Peyer's patch (tissue), 4 donors: ENCODE data around the gene ADM. TPM values are rescaled to one million over a fixed set of nuclear protein-coding genes. Genes with fewer than 3 reads are reported as not detected.

ENCODE experiments used
- DNase-seq, 3 donors: peaks; one replicate each; pipeline ENCODE4 v3.0.0-alpha.2; 2017 to 2019
- H3K27ac ChIP-seq, 4 donors: fragments of 200-600 bp; sonication (generic); one replicate each; pipeline ENCODE4 v1.5.1; 2016 to 2019
- H3K27me3 ChIP-seq, 2 donors: fragments of 200-600 bp; sonication (generic); one replicate each; pipeline ENCODE4 v1.5.1; 2019
- H3K36me3 ChIP-seq, 3 donors: fragments of 200-600 bp; sonication (generic); one replicate each; pipeline ENCODE4 v1.5.1; 2016 to 2019
- H3K4me1 ChIP-seq, 4 donors: fragments of 200-600 bp; sonication (generic); one replicate each; pipeline ENCODE4 v1.5.1; 2016 to 2019
- H3K4me3 ChIP-seq, 4 donors: fragments of 200-600 bp; sonication (generic); 1 replicate in 3 of 4; 2 replicates in 1 of 4; pipeline ENCODE4 v1.5.1; 2016 to 2019; ENCODE audit warnings: mild to moderate bottlenecking in 1 of 4
- H3K9me3 ChIP-seq, 4 donors: fragments of 200-600 bp; sonication (generic); one replicate each; pipeline ENCODE4 v1.5.1; 2016 to 2019; ENCODE audit warnings: mild to moderate bottlenecking in 1 of 4
- POLR2A ChIP-seq, 2 donors: fragments of 450-650 bp; IDR thresholded peaks; one replicate each; pipeline ENCODE4 v1.5.1; 2017; ENCODE audit warnings: antibody characterized with exemption in 2 of 2, mild to moderate bottlenecking in 2 of 2, moderate library complexity in 2 of 2
- total RNA-seq, 4 donors: library from RNA; depleted of rRNA; stranded (reverse); fragments of >200 nt; gene quantifications; one replicate each; pipeline ENCODE4 v1.1.0, GENCODE V29; 2016
- TF ChIP-seq, protein P1 (sequence below), 6 experiments: fragments of 450-650 bp in 4 of 6; fragments of 200-600 bp in 2 of 6; sonication (generic) in 1 of 6; IDR thresholded peaks; one replicate each; pipeline ENCODE4 v1.5.1; 2017 to 2019; ENCODE audit warnings: antibody characterized with exemption in 6 of 6, mild to moderate bottlenecking in 3 of 6, moderate library complexity in 1 of 6

Gene ADM
- total RNA-seq, 4 donors from 2014 or later = 75.5 to 323 (median 106) TPM

DNA sequence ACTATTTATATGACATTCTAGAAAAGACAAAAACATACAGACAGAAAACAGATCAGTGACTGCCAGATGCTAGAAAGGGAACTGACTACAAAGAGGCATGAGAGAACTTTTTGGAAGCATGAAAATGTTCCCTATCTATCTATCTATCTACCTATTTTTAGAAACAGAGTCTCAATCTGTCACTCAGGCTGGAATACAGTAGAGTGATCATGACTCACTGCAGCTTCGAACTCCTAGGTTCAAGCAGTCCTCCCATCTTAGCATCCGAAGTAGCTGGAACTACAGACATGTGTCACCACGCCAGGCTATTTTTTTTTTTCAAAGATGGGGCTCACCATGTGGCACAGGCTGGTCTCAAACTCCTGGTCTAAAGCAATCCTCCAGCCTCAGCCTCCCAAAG lies 17.7 kb upstream of the ADM start:
- H3K4me3 ChIP-seq = no peak overlapping the region
- H3K4me1 ChIP-seq = peaks cover 0 to 13% (median 0%) of the 10 kb centered on the region in 4 donors
- no peak for DNase-seq
- H3K27me3 ChIP-seq = no peaks in the 10 kb centered on the region
- TF ChIP-seq POLR2A (IDR thresholded peaks at IDR 0.05) = no peak
- TF ChIP-seq, protein P1, sequence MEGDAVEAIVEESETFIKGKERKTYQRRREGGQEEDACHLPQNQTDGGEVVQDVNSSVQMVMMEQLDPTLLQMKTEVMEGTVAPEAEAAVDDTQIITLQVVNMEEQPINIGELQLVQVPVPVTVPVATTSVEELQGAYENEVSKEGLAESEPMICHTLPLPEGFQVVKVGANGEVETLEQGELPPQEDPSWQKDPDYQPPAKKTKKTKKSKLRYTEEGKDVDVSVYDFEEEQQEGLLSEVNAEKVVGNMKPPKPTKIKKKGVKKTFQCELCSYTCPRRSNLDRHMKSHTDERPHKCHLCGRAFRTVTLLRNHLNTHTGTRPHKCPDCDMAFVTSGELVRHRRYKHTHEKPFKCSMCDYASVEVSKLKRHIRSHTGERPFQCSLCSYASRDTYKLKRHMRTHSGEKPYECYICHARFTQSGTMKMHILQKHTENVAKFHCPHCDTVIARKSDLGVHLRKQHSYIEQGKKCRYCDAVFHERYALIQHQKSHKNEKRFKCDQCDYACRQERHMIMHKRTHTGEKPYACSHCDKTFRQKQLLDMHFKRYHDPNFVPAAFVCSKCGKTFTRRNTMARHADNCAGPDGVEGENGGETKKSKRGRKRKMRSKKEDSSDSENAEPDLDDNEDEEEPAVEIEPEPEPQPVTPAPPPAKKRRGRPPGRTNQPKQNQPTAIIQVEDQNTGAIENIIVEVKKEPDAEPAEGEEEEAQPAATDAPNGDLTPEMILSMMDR (IDR thresholded peaks at IDR 0.05) = no peak
- no peaks in the 10 kb centered on the region for H3K9me3 ChIP-seq
- H3K36me3 ChIP-seq = no peaks in the 10 kb centered on the region
- no peak overlapping the region for H3K27ac ChIP-seq

GRCh38 chr11:10287766-10288715 lies 16.8 kb upstream of the ADM start:
- DNase-seq = no peak
- TF ChIP-seq POLR2A (IDR thresholded peaks at IDR 0.05) = no peak
- TF ChIP-seq, protein P1 (IDR thresholded peaks at IDR 0.05) = no peak
- no peaks in the 10 kb centered on the region for H3K9me3 ChIP-seq
- no peak overlapping the region for H3K27ac ChIP-seq
- H3K36me3 ChIP-seq = no peaks in the 10 kb centered on the region
- no peaks in the 10 kb centered on the region for H3K27me3 ChIP-seq
- no peak overlapping the region for H3K4me3 ChIP-seq
- peaks cover 0 to 22% (median 0%) of the 10 kb centered on the region in 4 donors for H3K4me1 ChIP-seq

DNA sequence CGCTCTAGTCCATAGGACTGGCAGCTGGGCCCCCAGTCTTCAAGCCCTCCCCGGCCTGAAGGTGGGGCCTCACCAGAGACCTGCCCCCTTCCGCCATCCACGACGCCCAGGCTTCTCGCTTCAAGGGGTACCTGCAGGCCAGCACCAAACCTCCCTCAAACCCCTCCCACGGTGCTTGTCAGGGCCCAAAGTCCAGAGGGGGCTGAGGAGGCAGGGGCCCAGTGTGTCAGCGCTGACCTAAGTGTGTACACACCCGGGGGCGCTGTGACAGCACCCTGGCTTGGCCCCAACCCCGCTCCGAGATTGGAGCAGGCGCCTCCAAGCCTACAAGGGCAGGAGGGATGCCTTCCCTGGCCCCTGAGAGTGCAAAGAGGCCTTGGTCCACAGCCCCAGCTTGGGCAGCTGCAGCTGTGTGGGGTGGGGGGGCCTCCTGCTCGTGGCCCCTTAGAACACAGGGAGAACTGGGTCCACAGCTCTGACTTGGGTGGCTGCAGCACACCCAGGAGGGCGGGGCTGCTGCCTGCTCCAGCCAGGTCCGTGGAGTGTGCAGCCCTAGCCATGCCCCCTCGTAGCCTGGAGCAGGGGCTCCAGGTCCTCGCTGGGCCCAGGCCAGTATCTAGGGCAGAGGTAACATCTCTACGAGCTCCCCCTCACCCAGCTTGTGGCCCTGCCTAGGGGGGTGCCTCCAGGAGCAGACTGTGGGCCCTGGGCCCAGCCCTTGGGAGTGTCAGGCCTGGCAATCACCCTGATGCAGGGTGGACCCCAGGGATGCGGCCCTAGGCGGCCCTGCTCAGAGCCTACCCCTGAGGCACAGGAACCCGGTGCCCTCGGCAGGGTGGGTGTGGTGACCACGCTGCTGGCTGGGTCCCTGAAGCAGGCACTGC lies 15.8 kb upstream of the ADM start:
- DNase-seq = no peak
- Histone ChIP-seq H3K27me3 (no peaks in the 10 kb centered on the region), H3K36me3 (no peaks in the 10 kb centered on the region), H3K27ac (no peak overlapping the region), H3K9me3 (no peaks in the 10 kb centered on the region), H3K4me3 (no peak overlapping the region), H3K4me1 (peaks cover 0 to 22% (median 2%) of the 10 kb centered on the region in 4 donors)
- TF ChIP-seq POLR2A (IDR thresholded peaks at IDR 0.05) = no peak
- TF ChIP-seq, protein P1 (IDR thresholded peaks at IDR 0.05) = no peak

GRCh38 chr11:10289765-10290380 lies 15.0 kb upstream of the ADM start:
- H3K9me3 ChIP-seq = no peaks in the 10 kb centered on the region
- DNase-seq = no peak
- TF ChIP-seq POLR2A (IDR thresholded peaks at IDR 0.05) = no peak
- TF ChIP-seq, protein P1 (IDR thresholded peaks at IDR 0.05) = no peak
- no peak overlapping the region for H3K4me3 ChIP-seq
- peaks cover 0 to 28% (median 6%) of the 10 kb centered on the region in 4 donors for H3K4me1 ChIP-seq
- no peaks in the 10 kb centered on the region for H3K27me3 ChIP-seq
- no peaks in the 10 kb centered on the region for H3K36me3 ChIP-seq
- H3K27ac ChIP-seq = no peak overlapping the region
